ENCODE results near the gene EIF1AD. TPM values are rescaled to one million over a fixed set of nuclear protein-coding genes. Genes with fewer than 3 reads are reported as not detected.

Gene EIF1AD
- total and polyA plus RNA-seq, 11 donors = 12.9 to 44.0 (median 20.7) TPM

DNA sequence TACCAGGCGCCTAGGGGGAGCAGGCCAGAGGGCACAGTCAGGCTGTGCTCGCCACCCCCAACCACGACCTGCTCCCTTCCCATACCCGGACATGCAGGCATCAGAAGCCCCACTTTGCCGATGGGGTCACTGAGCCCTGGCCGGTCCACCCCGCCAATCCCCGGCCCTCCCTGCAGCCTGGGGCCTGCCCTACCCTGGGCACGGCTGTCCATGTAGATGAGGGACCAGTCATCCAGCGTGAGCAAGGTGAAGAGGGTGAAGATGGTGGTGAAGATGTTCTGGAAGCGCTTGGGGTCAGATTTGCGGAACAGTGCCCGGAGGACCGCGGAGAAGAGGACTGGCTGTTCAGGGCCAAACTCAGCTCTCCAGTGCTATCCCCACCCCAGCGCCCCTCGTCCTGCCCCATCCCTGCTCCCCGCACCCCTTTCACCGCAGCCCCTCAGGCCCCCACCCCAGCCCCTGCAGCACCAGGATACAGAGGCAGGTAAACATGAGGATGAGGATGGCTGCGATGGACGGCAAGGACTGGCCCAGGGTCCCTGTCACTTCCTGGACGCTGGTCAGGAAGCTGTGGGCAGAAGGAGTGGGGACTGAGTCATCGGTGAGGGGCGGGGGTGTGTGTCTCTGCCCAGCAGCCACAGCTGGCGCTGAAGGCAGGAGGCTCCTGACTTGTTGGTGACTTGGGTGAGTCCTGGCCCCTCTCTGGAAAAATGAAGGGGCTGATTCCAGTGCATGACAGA is 18.8 kb upstream of the EIF1AD start:
- Histone ChIP-seq H3K4me1 (peaks cover 0 to 24% (median 5%) of the 10 kb centered on the region in 12 donors), H3K4me3 (peak overlapping the region in 1 of 12 donors; percentile 3), H3K36me3 (no peaks in the 10 kb centered on the region), H3K9me3 (no peaks in the 10 kb centered on the region), H3K27ac (no peak overlapping the region), H3K27me3 (peaks cover 0 to 3% (median 0%) of the 10 kb centered on the region in 9 donors)
- 80 to 86% (median 83%) methylated on average over 20 to 25 of the region's 25 CpGs for WGBS, 4 donors
- intact Hi-C loops (cut with DNase I) = no loop called here
- TF ChIP-seq, protein P1, sequence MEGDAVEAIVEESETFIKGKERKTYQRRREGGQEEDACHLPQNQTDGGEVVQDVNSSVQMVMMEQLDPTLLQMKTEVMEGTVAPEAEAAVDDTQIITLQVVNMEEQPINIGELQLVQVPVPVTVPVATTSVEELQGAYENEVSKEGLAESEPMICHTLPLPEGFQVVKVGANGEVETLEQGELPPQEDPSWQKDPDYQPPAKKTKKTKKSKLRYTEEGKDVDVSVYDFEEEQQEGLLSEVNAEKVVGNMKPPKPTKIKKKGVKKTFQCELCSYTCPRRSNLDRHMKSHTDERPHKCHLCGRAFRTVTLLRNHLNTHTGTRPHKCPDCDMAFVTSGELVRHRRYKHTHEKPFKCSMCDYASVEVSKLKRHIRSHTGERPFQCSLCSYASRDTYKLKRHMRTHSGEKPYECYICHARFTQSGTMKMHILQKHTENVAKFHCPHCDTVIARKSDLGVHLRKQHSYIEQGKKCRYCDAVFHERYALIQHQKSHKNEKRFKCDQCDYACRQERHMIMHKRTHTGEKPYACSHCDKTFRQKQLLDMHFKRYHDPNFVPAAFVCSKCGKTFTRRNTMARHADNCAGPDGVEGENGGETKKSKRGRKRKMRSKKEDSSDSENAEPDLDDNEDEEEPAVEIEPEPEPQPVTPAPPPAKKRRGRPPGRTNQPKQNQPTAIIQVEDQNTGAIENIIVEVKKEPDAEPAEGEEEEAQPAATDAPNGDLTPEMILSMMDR (IDR thresholded peaks at IDR 0.05) = no peak
- TF ChIP-seq POLR2A (IDR thresholded peaks at IDR 0.05) = no peak
- DNase-seq (peak in 1 of 5 donors; percentile 75), ATAC-seq (peak in 3 of 4 donors; percentile 19 to 35 (median 25))

GRCh38 chr11:66020212-66020611 is 18.3 kb upstream of the EIF1AD start:
- H3K4me1 ChIP-seq = peaks cover 0 to 24% (median 6%) of the 10 kb centered on the region in 12 donors
- H3K27ac ChIP-seq = no peak overlapping the region
- H3K9me3 ChIP-seq = no peaks in the 10 kb centered on the region
- ATAC-seq (no peak), DNase-seq (peak in 1 of 5 donors; percentile 37)
- H3K36me3 ChIP-seq = no peaks in the 10 kb centered on the region
- intact Hi-C loops (cut with DNase I) = no loop called here
- H3K27me3 ChIP-seq = peaks cover 0 to 3% (median 0%) of the 10 kb centered on the region in 9 donors
- H3K4me3 ChIP-seq = peak overlapping the region in 1 of 12 donors; percentile 3
- TF ChIP-seq, protein P1 (IDR thresholded peaks at IDR 0.05) = no peak
- WGBS, 4 donors = 72 to 80% (median 75%) methylated on average over 8 of the region's 8 CpGs

GRCh38 chr11:66017321-66017720 is 15.4 kb upstream of the EIF1AD start:
- no peak for ATAC-seq

DNA sequence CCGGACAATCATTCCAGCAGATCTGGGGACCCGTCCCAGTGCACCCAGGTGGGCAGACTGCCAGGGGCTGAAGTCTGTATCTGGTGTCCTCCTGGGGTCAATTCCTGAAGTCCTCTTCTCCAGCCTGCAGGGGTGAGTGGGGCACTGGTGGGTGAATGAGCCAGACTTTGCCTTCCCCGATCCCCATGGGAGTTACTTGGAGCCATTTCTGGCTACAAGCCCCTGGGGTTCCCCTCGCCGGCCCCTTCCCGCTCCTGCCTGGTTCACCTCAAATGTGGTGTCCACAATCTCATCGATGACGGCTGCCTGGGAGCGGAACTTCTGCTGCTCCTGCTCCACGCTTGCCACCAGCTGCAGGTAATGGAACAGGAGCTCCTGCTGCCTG is 14.8 kb upstream of the EIF1AD start:
- intact Hi-C loops (cut with DNase I) = no loop called here
- ATAC-seq = no peak
- Histone ChIP-seq H3K27ac (no peak overlapping the region), H3K4me1 (peaks cover 0 to 29% (median 7%) of the 10 kb centered on the region in 12 donors), H3K27me3 (peaks cover 6 to 23% (median 8%) of the 10 kb centered on the region in 9 donors), H3K9me3 (no peaks in the 10 kb centered on the region), H3K36me3 (no peaks in the 10 kb centered on the region), H3K4me3 (no peak overlapping the region)
- no peak for DNase-seq
- TF ChIP-seq POLR2A (IDR thresholded peaks at IDR 0.05) = no peak
- TF ChIP-seq, protein P1 (IDR thresholded peaks at IDR 0.05) = no peak
- whole genome bisulfite sequencing, 4 donors = 85 to 90% (median 88%) methylated on average over 10 of the region's 10 CpGs

More at GRCh38 chr11:66017321-66017720, 15.4 kb upstream of the EIF1AD start:
- no peak for DNase-seq
- Histone ChIP-seq H3K36me3 (no peaks in the 10 kb centered on the region), H3K4me1 (peaks cover 0 to 29% (median 7%) of the 10 kb centered on the region in 12 donors), H3K4me3 (no peak overlapping the region), H3K27ac (no peak overlapping the region), H3K27me3 (peaks cover under 1 to 18% (median 3%) of the 10 kb centered on the region in 9 donors), H3K9me3 (no peaks in the 10 kb centered on the region)
- TF ChIP-seq, protein P1 (IDR thresholded peaks at IDR 0.05) = no peak
- no peak for TF ChIP-seq POLR2A (IDR thresholded peaks at IDR 0.05)
- WGBS, 4 donors = 69 to 91% (median 87%) methylated on average over 4 of the region's 4 CpGs
- intact Hi-C loops (cut with DNase I) = no loop called here
